ENCODE results near the gene C2orf76.

Gene C2orf76

GRCh38 chr2:119295688-119296375 is 70.8 kb downstream of the C2orf76 start:
- Histone ChIP-seq H3K27ac (ENCODE audit: low read depth, low read length) (no peak overlapping the region), H3K79me2 (ENCODE audit: control insufficient read depth, insufficient read depth, low read length, poor library complexity) (no peaks in the 10 kb centered on the region), H3K4ac (ENCODE audit: low read depth, low read length) (no peak overlapping the region), H4K91ac (ENCODE audit: low read depth, low read length) (no peak overlapping the region), H3K9ac (ENCODE audit: low read length) (no peak overlapping the region), H2BK120ac (ENCODE audit: insufficient read depth, low read length, poor library complexity) (no peak overlapping the region), H3K4me1 (ENCODE audit: control insufficient read depth in 1 of 2, insufficient read depth in 2 of 2, low read length in 2 of 2) (no peaks in the 10 kb centered on the region), H2BK12ac (ENCODE audit: low read length) (no peak overlapping the region), H3K4me3 (ENCODE audit: low read depth, low read length) (no peak overlapping the region), H3K79me1 (ENCODE audit: low read length) (no peaks in the 10 kb centered on the region), H3K9me3 (ENCODE audit: insufficient read depth, low read depth, low read length) (no peaks in the 10 kb centered on the region), H3K14ac (ENCODE audit: low read length) (no peak overlapping the region), H2BK5ac (ENCODE audit: low read depth, low read length, poor library complexity) (no peak overlapping the region), H3K36me3 (ENCODE audit: control insufficient read depth in 1 of 2, insufficient read depth in 2 of 2, low read length in 2 of 2) (no peaks in the 10 kb centered on the region), H4K8ac (ENCODE audit: low read depth, low read length) (no peak overlapping the region), H2AFZ (ENCODE audit: insufficient read depth, low read length, poor library complexity) (no peak overlapping the region), H2AK5ac (ENCODE audit: low read length) (no peak overlapping the region), H3K18ac (ENCODE audit: low read length) (no peak overlapping the region), H3K4me2 (ENCODE audit: low read length) (no peak overlapping the region), H3K27me3 (ENCODE audit: insufficient read depth, low read length) (no peaks in the 10 kb centered on the region), H3K23ac (ENCODE audit: low read length) (no peak overlapping the region), H4K12ac (ENCODE audit: low read depth, low read length) (no peak overlapping the region)
- no CpG with 5 or more reads among the region's 10 CpGs for WGBS (ENCODE audit: extremely low coverage, insufficient coverage, insufficient read length)
- DNase-seq: no peak

GRCh38 chr2:119294671-119295070 is 72.0 kb downstream of the C2orf76 start:
- Histone ChIP-seq H3K79me1 (ENCODE audit: low read length) (no peaks in the 10 kb centered on the region), H3K36me3 (ENCODE audit: control insufficient read depth in 1 of 2, insufficient read depth in 2 of 2, low read length in 2 of 2) (no peaks in the 10 kb centered on the region), H3K4ac (ENCODE audit: low read depth, low read length) (no peak overlapping the region), H3K4me3 (ENCODE audit: low read depth, low read length) (no peak overlapping the region), H3K18ac (ENCODE audit: low read length) (no peak overlapping the region), H3K14ac (ENCODE audit: low read length) (no peak overlapping the region), H4K12ac (ENCODE audit: low read depth, low read length) (no peak overlapping the region), H3K27ac (ENCODE audit: low read depth, low read length) (no peak overlapping the region), H2BK120ac (ENCODE audit: insufficient read depth, low read length, poor library complexity) (no peak overlapping the region), H3K79me2 (ENCODE audit: control insufficient read depth, insufficient read depth, low read length, poor library complexity) (no peaks in the 10 kb centered on the region), H3K23ac (ENCODE audit: low read length) (no peak overlapping the region), H3K4me1 (ENCODE audit: control insufficient read depth in 1 of 2, insufficient read depth in 2 of 2, low read length in 2 of 2) (no peaks in the 10 kb centered on the region), H3K27me3 (ENCODE audit: insufficient read depth, low read length) (no peaks in the 10 kb centered on the region), H4K8ac (ENCODE audit: low read depth, low read length) (no peak overlapping the region), H2AFZ (ENCODE audit: insufficient read depth, low read length, poor library complexity) (no peak overlapping the region), H4K91ac (ENCODE audit: low read depth, low read length) (no peak overlapping the region), H3K9me3 (ENCODE audit: insufficient read depth, low read depth, low read length) (no peaks in the 10 kb centered on the region), H3K9ac (ENCODE audit: low read length) (no peak overlapping the region), H2BK12ac (ENCODE audit: low read length) (no peak overlapping the region), H2AK5ac (ENCODE audit: low read length) (no peak overlapping the region), H2BK5ac (ENCODE audit: low read depth, low read length, poor library complexity) (no peak overlapping the region), H3K4me2 (ENCODE audit: low read length) (no peak overlapping the region)
- WGBS (ENCODE audit: extremely low coverage, insufficient coverage, insufficient read length): no CpG with 5 or more reads among the region's 14 CpGs
- DNase-seq: no peak

GRCh38 chr2:119293900-119294299 is 72.7 kb downstream of the C2orf76 start:
- Histone ChIP-seq H3K4me1 (ENCODE audit: control insufficient read depth in 1 of 2, insufficient read depth in 2 of 2, low read length in 2 of 2) (no peaks in the 10 kb centered on the region), H3K4ac (ENCODE audit: low read depth, low read length) (no peak overlapping the region)
- no CpG with 5 or more reads among the region's 7 CpGs for WGBS (ENCODE audit: extremely low coverage, insufficient coverage, insufficient read length)

GRCh38 chr2:119293254-119293653 is 73.4 kb downstream of the C2orf76 start:
- Histone ChIP-seq H3K23ac (ENCODE audit: low read length) (no peak overlapping the region), H4K12ac (ENCODE audit: low read depth, low read length) (no peak overlapping the region), H3K14ac (ENCODE audit: low read length) (no peak overlapping the region), H3K4me3 (ENCODE audit: low read depth, low read length) (no peak overlapping the region), H3K18ac (ENCODE audit: low read length) (no peak overlapping the region), H2BK120ac (ENCODE audit: insufficient read depth, low read length, poor library complexity) (no peak overlapping the region), H3K9ac (ENCODE audit: low read length) (no peak overlapping the region), H3K36me3 (ENCODE audit: control insufficient read depth in 1 of 2, insufficient read depth in 2 of 2, low read length in 2 of 2) (no peaks in the 10 kb centered on the region), H3K4ac (ENCODE audit: low read depth, low read length) (no peak overlapping the region), H2BK12ac (ENCODE audit: low read length) (no peak overlapping the region), H3K4me1 (ENCODE audit: control insufficient read depth in 1 of 2, insufficient read depth in 2 of 2, low read length in 2 of 2) (no peaks in the 10 kb centered on the region), H3K79me2 (ENCODE audit: control insufficient read depth, insufficient read depth, low read length, poor library complexity) (no peaks in the 10 kb centered on the region), H4K91ac (ENCODE audit: low read depth, low read length) (no peak overlapping the region), H2AFZ (ENCODE audit: insufficient read depth, low read length, poor library complexity) (no peak overlapping the region), H2AK5ac (ENCODE audit: low read length) (no peak overlapping the region), H3K27me3 (ENCODE audit: insufficient read depth, low read length) (no peaks in the 10 kb centered on the region), H3K4me2 (ENCODE audit: low read length) (no peak overlapping the region), H3K79me1 (ENCODE audit: low read length) (no peaks in the 10 kb centered on the region), H4K8ac (ENCODE audit: low read depth, low read length) (no peak overlapping the region), H3K27ac (ENCODE audit: low read depth, low read length) (no peak overlapping the region), H3K9me3 (ENCODE audit: insufficient read depth, low read depth, low read length) (no peaks in the 10 kb centered on the region), H2BK5ac (ENCODE audit: low read depth, low read length, poor library complexity) (no peak overlapping the region)
- peak; percentile 96 to 99 for DNase-seq
- whole genome bisulfite sequencing (ENCODE audit: extremely low coverage, insufficient coverage, insufficient read length): 100% methylated on average over 1 of the region's 2 CpGs

More at GRCh38 chr2:119293900-119294299, 72.7 kb downstream of the C2orf76 start:
- Histone ChIP-seq H4K91ac (ENCODE audit: low read depth, low read length) (no peak overlapping the region), H3K36me3 (ENCODE audit: control insufficient read depth in 1 of 2, insufficient read depth in 2 of 2, low read length in 2 of 2) (no peaks in the 10 kb centered on the region), H3K23ac (ENCODE audit: low read length) (no peak overlapping the region), H2BK12ac (ENCODE audit: low read length) (no peak overlapping the region), H3K79me2 (ENCODE audit: control insufficient read depth, insufficient read depth, low read length, poor library complexity) (no peaks in the 10 kb centered on the region), H2BK120ac (ENCODE audit: insufficient read depth, low read length, poor library complexity) (no peak overlapping the region), H3K4me3 (ENCODE audit: low read depth, low read length) (no peak overlapping the region), H3K18ac (ENCODE audit: low read length) (no peak overlapping the region), H2BK5ac (ENCODE audit: low read depth, low read length, poor library complexity) (no peak overlapping the region), H3K9ac (ENCODE audit: low read length) (no peak overlapping the region), H3K27ac (ENCODE audit: low read depth, low read length) (no peak overlapping the region), H3K14ac (ENCODE audit: low read length) (no peak overlapping the region), H4K8ac (ENCODE audit: low read depth, low read length) (no peak overlapping the region), H3K79me1 (ENCODE audit: low read length) (no peaks in the 10 kb centered on the region), H3K9me3 (ENCODE audit: insufficient read depth, low read depth, low read length) (no peaks in the 10 kb centered on the region), H4K12ac (ENCODE audit: low read depth, low read length) (no peak overlapping the region), H3K27me3 (ENCODE audit: insufficient read depth, low read length) (no peaks in the 10 kb centered on the region), H2AFZ (ENCODE audit: insufficient read depth, low read length, poor library complexity) (no peak overlapping the region), H2AK5ac (ENCODE audit: low read length) (no peak overlapping the region), H3K4me2 (ENCODE audit: low read length) (no peak overlapping the region)
- peak; percentile 92 to 93 for DNase-seq
